ENCODE results near the gene DMD.

- TF ChIP-seq CTCF (conservative IDR thresholded peaks at IDR 0.05) = no peak
- TF ChIP-seq EZH2 (IDR thresholded peaks at IDR 0.05; ENCODE audit: low read depth) = no peak
Observed at GRCh38 chrX:33132569-33132968, 78.8 kb downstream of the DMD start.
